ENCODE measurements around the gene ASTN1. TPM values are rescaled to one million over a fixed set of nuclear protein-coding genes. Genes with fewer than 3 reads are reported as not detected.

Gene ASTN1
- total and polyA plus RNA-seq, 2 of the 4 experiments (the other 2 are of a cell fraction): under 0.01 to 0.07 TPM

DNA sequence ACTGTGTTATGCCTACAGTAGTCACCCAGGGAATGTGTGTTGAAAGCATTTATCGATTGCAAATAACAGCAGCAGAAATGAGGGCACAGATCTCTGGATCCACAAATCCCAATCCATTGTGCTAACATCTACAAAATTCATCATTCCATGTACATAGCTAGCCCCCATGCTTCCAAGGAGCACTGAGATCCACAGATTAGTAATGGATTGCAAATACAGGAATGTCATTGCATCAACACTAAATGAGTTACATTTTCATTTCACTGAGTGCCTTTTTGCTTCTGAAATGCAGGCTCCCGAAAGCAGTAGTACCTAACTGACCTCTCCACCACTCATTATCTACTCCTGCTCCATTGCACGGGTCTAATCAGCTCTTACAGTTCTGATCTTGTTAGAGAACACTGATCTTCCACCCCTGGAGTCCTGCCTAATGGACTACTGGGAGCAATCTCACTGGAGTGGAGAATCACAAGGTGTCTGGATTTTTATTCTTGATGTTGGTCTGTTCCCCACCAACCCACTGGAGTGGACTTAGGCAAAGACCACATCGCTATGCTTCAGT is 30.5 kb downstream of the ASTN1 start:
- H2AK5ac ChIP-seq (ENCODE audit: low read depth, low read length): no peak overlapping the region
- no peaks in the 10 kb centered on the region for H3K27me3 ChIP-seq (ENCODE audit: control insufficient read depth, insufficient read depth, low read length)
- dilution Hi-C loops (cut with HindIII; ENCODE audit: low sequenced_read_pairs, unreplicated experiment) (no loop called here), in situ Hi-C loops (cut with MboI; ENCODE audit: low sequenced_read_pairs) (no loop called here), intact Hi-C loops (cut with micrococcal nuclease) (no loop called here)
- ChIA-PET CTCF (no interaction called here), POLR2A (ENCODE audit: unreplicated experiment) (no interaction called here)
- no peak overlapping the region for H4K5ac ChIP-seq (ENCODE audit: low read depth, low read length)
- H4K20me1 ChIP-seq (ENCODE audit: insufficient read depth, low read length): no peaks in the 10 kb centered on the region
- H3K9me3 ChIP-seq (ENCODE audit: control insufficient read depth, insufficient read depth, low read length): no peaks in the 10 kb centered on the region
- no peaks in the 10 kb centered on the region for H3K79me1 ChIP-seq (ENCODE audit: low read depth in 1 of 2, low read length in 2 of 2)
- no peak overlapping the region for H2BK120ac ChIP-seq (ENCODE audit: low read depth, low read length)
- H2BK5ac ChIP-seq (ENCODE audit: low read depth, low read length, poor library complexity, severe bottlenecking): no peak overlapping the region
- no peak for DNase-seq
- H2BK20ac ChIP-seq (ENCODE audit: low read depth, low read length): no peak overlapping the region
- H3K4ac ChIP-seq (ENCODE audit: low read depth, low read length): no peak overlapping the region
- H2BK15ac ChIP-seq (ENCODE audit: low read depth, low read length): no peak overlapping the region
- no peak for ATAC-seq (ENCODE audit: low read depth)
- H3K4me3 ChIP-seq (ENCODE audit: insufficient read depth, low read depth, low read length): no peak overlapping the region
- no peak overlapping the region for H3K23ac ChIP-seq (ENCODE audit: low read depth, low read length)
- no peaks in the 10 kb centered on the region for H3K36me3 ChIP-seq (ENCODE audit: control insufficient read depth, insufficient read depth, low read length)
- H3K14ac ChIP-seq (replicated peaks; ENCODE audit: low read depth, low read length): no peak overlapping the region
- H3K4me1 ChIP-seq (ENCODE audit: control insufficient read depth, insufficient read depth, low read length): no peaks in the 10 kb centered on the region
- H3K4me2 ChIP-seq (ENCODE audit: low read depth, low read length): no peak overlapping the region
- no peak overlapping the region for H4K91ac ChIP-seq (ENCODE audit: insufficient read depth, low read depth, low read length)
- WGBS, 2 experiments (ENCODE audit: extremely low coverage in 2 of 2, insufficient read length in 1 of 2): no CpG with 5 or more reads among the region's 4 CpGs
- H4K8ac ChIP-seq (ENCODE audit: low read depth in 2 of 2, low read length in 2 of 2): no peak overlapping the region
- no TSS peak for BruUV-seq (replicated peaks)
- TF ChIP-seq, protein P1, sequence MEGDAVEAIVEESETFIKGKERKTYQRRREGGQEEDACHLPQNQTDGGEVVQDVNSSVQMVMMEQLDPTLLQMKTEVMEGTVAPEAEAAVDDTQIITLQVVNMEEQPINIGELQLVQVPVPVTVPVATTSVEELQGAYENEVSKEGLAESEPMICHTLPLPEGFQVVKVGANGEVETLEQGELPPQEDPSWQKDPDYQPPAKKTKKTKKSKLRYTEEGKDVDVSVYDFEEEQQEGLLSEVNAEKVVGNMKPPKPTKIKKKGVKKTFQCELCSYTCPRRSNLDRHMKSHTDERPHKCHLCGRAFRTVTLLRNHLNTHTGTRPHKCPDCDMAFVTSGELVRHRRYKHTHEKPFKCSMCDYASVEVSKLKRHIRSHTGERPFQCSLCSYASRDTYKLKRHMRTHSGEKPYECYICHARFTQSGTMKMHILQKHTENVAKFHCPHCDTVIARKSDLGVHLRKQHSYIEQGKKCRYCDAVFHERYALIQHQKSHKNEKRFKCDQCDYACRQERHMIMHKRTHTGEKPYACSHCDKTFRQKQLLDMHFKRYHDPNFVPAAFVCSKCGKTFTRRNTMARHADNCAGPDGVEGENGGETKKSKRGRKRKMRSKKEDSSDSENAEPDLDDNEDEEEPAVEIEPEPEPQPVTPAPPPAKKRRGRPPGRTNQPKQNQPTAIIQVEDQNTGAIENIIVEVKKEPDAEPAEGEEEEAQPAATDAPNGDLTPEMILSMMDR (conservative IDR thresholded peaks at IDR 0.05; ENCODE audit: low read depth, low read length): no peak
- TF ChIP-seq CEBPB (IDR thresholded peaks at IDR 0.05; ENCODE audit: low read depth, low read length) (no peak), MXI1 (IDR thresholded peaks at IDR 0.05; ENCODE audit: borderline replicate concordance, low read depth, low read length) (no peak), FOS (IDR thresholded peaks at IDR 0.05; ENCODE audit: low read depth, low read length) (no peak), NFE2L2 (IDR thresholded peaks at IDR 0.05; ENCODE audit: low read depth, low read length) (no peak), POLR2A (IDR thresholded peaks at IDR 0.05; ENCODE audit: low read depth, low read length) (no peak), SMC3 (IDR thresholded peaks at IDR 0.05; ENCODE audit: low read depth, low read length) (no peak), RCOR1 (IDR thresholded peaks at IDR 0.05; ENCODE audit: insufficient replicate concordance, low read length) (no peak), BHLHE40 (IDR thresholded peaks at IDR 0.05; ENCODE audit: low read depth, low read length) (no peak), RAD21 (IDR thresholded peaks at IDR 0.05; ENCODE audit: low read length) (no peak), RFX5 (IDR thresholded peaks at IDR 0.05; ENCODE audit: low read depth, low read length) (no peak), MAFK (IDR thresholded peaks at IDR 0.05; ENCODE audit: low read depth, low read length) (no peak), MAZ (IDR thresholded peaks at IDR 0.05; ENCODE audit: borderline replicate concordance, low read depth, low read length) (no peak), CHD1 (IDR thresholded peaks at IDR 0.05; ENCODE audit: low read depth, low read length) (no peak)
- TF ChIP-seq, protein P2, sequence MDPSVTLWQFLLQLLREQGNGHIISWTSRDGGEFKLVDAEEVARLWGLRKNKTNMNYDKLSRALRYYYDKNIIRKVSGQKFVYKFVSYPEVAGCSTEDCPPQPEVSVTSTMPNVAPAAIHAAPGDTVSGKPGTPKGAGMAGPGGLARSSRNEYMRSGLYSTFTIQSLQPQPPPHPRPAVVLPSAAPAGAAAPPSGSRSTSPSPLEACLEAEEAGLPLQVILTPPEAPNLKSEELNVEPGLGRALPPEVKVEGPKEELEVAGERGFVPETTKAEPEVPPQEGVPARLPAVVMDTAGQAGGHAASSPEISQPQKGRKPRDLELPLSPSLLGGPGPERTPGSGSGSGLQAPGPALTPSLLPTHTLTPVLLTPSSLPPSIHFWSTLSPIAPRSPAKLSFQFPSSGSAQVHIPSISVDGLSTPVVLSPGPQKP (IDR thresholded peaks at IDR 0.05; ENCODE audit: borderline replicate concordance, low read depth, low read length): no peak
- TF ChIP-seq, protein P3, sequence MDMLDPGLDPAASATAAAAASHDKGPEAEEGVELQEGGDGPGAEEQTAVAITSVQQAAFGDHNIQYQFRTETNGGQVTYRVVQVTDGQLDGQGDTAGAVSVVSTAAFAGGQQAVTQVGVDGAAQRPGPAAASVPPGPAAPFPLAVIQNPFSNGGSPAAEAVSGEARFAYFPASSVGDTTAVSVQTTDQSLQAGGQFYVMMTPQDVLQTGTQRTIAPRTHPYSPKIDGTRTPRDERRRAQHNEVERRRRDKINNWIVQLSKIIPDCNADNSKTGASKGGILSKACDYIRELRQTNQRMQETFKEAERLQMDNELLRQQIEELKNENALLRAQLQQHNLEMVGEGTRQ (IDR thresholded peaks at IDR 0.05; ENCODE audit: low read depth, low read length): no peak
- no peak overlapping the region for H3K9ac ChIP-seq (ENCODE audit: low read depth, low read length)
- H2AK9ac ChIP-seq (replicated peaks; ENCODE audit: low read depth, low read length, poor library complexity): no peak overlapping the region
- H3K27ac ChIP-seq (ENCODE audit: insufficient read depth, low read length): no peak overlapping the region
- no peak overlapping the region for H3K56ac ChIP-seq (ENCODE audit: extremely low read depth, insufficient read depth, low read length)
- no peak overlapping the region for H2AFZ ChIP-seq (replicated peaks; ENCODE audit: low read length, poor library complexity)
- no peak overlapping the region for H3K18ac ChIP-seq (ENCODE audit: low read depth, low read length)
- H3K9me1 ChIP-seq (ENCODE audit: insufficient read depth, low read length): no peaks in the 10 kb centered on the region

All from IMR-90 (cell line).